ENCODE measurements around the gene ACRBP.
"Not testable (repeated sequence)": the region's sequence is repeated elsewhere in the genome, so short reads cannot be mapped to it uniquely, and the experiment has no call there.

Gene ACRBP

GRCh38 chr12:6613776-6614512 lies 33.3 kb downstream of the ACRBP start:
- peak; percentile 98 for DNase-seq

- peak; percentile 92 for DNase-seq
These were observed 34.0 kb downstream of the ACRBP start for GRCh38 chr12:6613015-6613775.

DNA sequence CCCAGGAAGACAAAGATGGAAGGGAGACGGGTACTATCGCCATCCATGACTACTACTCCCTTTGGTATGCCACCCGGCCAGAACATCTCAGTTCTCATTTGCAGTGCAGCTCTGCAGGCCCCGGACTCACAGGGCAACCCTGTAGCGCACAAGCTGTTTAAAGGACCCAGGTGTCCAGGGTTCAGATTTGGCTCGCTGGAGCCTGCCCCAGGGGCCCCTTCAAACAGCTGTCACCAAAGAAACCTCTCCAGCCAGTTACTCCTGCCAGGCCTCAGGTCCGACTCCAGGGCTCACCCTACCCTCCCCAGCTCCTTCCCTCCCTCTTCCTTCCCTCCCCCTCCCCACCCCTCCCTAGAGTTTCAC lies 34.6 kb downstream of the ACRBP start:
- no peak for DNase-seq

DNA sequence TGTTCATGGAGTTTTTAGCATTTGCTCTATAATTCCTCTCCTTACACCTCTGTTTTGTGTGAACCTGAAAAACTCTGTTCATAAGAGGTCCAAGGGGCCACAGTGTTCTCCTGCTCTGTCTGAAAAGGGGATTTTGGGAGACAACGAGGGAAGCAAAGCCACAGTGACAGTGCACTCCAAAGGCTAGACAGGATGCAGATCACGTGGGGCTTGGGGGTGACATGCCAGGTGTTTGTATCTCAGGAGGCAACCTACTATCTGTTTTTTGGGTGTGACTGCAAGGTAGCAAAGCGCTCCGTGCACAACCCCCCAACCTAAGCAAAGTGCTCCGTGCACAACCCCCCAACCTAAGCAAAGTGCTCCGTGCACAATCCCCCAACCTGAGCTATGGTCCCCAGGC lies 35.0 kb downstream of the ACRBP start:
- DNase-seq = no peak

DNA sequence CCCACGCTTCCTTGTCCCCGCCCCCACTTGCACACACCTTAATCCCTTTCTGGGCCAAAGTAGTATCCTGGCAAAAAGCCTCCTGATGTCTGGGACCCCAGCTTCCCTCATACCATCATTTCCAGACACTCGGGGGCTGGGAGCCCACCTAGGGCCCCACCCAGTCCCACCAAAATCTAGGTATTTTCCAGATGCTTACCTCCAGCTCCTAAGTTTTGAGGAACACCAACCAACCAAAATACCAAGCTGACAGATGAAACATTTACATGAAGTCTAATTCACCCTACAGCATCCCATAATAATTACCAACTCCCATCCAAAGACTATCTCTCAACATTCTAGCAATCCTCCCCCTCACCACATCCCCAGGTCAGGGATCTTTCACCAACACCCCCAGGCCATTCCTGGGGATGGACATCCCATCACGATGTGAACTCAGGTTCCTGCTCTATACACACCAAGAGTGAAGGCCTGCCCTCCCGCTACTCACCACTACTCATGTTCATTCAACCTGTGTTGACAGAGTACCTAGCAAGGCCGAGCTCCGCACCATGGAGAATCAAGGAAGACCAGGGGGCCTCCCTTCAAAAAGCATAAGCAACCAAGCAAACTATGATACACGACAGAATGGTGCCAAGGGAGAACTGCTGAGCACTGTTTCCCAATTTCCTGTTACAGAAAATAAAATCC lies 38.5 kb downstream of the ACRBP start:
- DNase-seq = no peak

GRCh38 chr12:6607751-6608591 lies 39.3 kb downstream of the ACRBP start:
- DNase-seq = peak; percentile 91

GRCh38 chr12:6606331-6607131 lies 40.7 kb downstream of the ACRBP start:
- no peak for DNase-seq

DNA sequence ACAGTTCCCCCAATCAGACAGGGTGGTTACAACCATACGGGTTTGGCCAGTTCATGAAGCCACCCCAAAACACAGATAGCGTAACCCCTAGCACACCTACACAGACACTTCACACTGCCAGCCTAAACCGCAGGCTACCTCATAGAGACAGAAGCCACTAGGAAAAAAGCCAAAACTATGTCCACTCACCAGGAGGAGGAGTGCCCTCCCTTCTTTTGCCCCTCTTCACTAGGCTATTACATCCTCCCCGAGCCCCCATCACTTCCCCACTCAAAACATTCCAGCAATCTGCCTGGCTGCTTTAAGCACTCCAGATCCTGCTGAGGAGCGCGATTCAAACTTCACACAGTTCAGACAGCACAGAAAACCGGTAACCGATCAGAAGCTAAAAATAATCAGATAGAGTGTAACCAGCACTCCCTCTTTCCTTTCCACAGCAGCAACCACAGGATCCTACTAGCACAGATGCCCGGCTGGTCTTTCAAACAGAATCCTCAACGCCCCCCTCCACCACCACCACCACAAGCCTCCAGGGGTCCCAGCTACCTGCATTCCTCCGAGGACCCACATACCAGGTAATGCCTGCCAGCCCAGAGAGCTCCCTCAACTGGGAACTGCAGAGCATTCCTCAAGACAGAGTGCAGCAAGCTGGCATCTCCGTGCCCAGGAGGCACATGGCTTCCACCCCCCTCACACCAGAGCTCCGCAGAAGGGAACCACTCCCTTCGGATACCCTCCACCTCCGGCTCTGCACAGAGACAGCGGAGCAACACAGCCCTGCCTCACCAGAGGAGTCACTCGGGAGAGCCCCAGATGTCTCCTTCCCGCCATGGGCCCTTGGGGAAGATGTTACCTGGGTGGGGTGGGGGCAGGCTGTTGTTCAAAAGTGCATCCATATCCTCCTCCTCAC lies 41.6 kb downstream of the ACRBP start:
- DNase-seq = peak; percentile 10

GRCh38 chr12:6604259-6605029 lies 42.8 kb downstream of the ACRBP start:
- DNase-seq = no peak

GRCh38 chr12:6603095-6603567 lies 44.1 kb downstream of the ACRBP start:
- no peak for DNase-seq

- no peak for DNase-seq
These were observed 44.7 kb downstream of the ACRBP start for GRCh38 chr12:6602526-6602925.

DNA sequence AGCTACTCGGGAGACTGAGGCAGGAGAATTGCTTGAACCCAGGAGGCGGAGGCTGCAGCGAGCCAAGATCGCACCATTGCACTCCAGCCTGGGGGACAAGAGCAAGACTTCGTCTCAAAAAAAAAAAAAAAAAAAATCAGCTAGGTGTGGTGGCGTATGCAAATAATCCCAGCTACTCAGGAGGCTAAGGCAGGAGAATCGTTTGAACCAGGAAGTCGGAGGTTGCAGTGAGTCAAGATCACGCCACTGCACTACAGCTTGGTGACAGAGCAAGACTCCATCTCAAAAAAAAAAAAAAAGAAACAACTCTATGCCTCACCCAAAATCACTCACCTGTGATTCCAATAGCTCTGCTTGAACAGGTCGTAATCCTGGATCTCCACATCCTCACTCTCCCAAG lies 51.6 kb downstream of the ACRBP start:
- not testable (repeated sequence) for DNase-seq

GRCh38 chr12:6592087-6592486 lies 55.1 kb downstream of the ACRBP start:
- DNase-seq = no peak

Data from NCI-H1092 treated with DMSO at 0.1 percent for 48 hours (cell line).